ENCODE measurements around the gene CD4.
A peak's percentile ranks its signal among the peaks of the same experiment; 100 is the strongest.

The CD4 gene

GRCh38 chr12:6817098-6817497 is 27.8 kb downstream of the CD4 start:
- no peak for DNase-seq (ENCODE audit: low read depth)

- DNase-seq (ENCODE audit: low read depth) = no peak
Measured at GRCh38 chr12:6817662-6818157, 28.4 kb downstream of the CD4 start.

- DNase-seq (ENCODE audit: low read depth) = no peak
Measured at GRCh38 chr12:6818222-6818621, 28.9 kb downstream of the CD4 start.

- no peak for DNase-seq (ENCODE audit: low read depth)
Measured at GRCh38 chr12:6818645-6819044, 29.3 kb downstream of the CD4 start.

- no peak for DNase-seq (ENCODE audit: low read depth)
Measured at GRCh38 chr12:6819106-6820030, 30.0 kb downstream of the CD4 start.

GRCh38 chr12:6820166-6820565 is 30.8 kb downstream of the CD4 start:
- DNase-seq (ENCODE audit: low read depth) = no peak

GRCh38 chr12:6821591-6822425 is 32.5 kb downstream of the CD4 start, which contains the start of gene GPR162:
Gene GPR162 (plus strand): TSS chr12:6821821. CDS start chr12:6823899, 2,078 bp downstream.
- DNase-seq (ENCODE audit: low read depth) = no peak

- DNase-seq (ENCODE audit: low read depth) = no peak
Measured at GRCh38 chr12:6822426-6823135, 33.3 kb downstream of the CD4 start.

- no peak for DNase-seq (ENCODE audit: low read depth)
Measured at GRCh38 chr12:6823182-6824084, 34.1 kb downstream of the CD4 start.

- no peak for DNase-seq (ENCODE audit: low read depth)
Measured at GRCh38 chr12:6824085-6824775, 34.9 kb downstream of the CD4 start.

- DNase-seq (ENCODE audit: low read depth) = no peak
Measured at GRCh38 chr12:6824901-6825381, 35.6 kb downstream of the CD4 start.

GRCh38 chr12:6825398-6826124 is 36.2 kb downstream of the CD4 start:
- peak; percentile 48 for DNase-seq (ENCODE audit: low read depth)

- no peak for DNase-seq (ENCODE audit: low read depth)
Measured at GRCh38 chr12:6826125-6826733, 36.9 kb downstream of the CD4 start.

GRCh38 chr12:6826734-6827436 is 37.6 kb downstream of the CD4 start:
- DNase-seq (ENCODE audit: low read depth) = no peak

GRCh38 chr12:6827437-6827911 is 38.1 kb downstream of the CD4 start:
- peak; percentile 82 for DNase-seq (ENCODE audit: low read depth)

GRCh38 chr12:6827982-6828780 is 38.9 kb downstream of the CD4 start, which contains the start of gene P3H3:
Gene P3H3 (plus strand): TSS chr12:6828407. CDS start chr12:6828441, 34 bp downstream.
- DNase-seq (ENCODE audit: low read depth) = peak; percentile 52

Measured in HS-27A (cell line).